Putamen (tissue), 1 donor: ENCODE results near the gene ZFX.

ENCODE experiments used
- DNase-seq: peaks from one replicate; pipeline ENCODE4 v3.0.0-alpha.2; 2016; ENCODE audit warnings: low spot score

ZFX gene

GRCh38 chrX:24241822-24242648 lies 92.5 kb downstream of the ZFX start:
- peak; percentile 18 for DNase-seq

- DNase-seq: peak; percentile 34
These were observed 93.2 kb downstream of the ZFX start for GRCh38 chrX:24242649-24243175.

DNA sequence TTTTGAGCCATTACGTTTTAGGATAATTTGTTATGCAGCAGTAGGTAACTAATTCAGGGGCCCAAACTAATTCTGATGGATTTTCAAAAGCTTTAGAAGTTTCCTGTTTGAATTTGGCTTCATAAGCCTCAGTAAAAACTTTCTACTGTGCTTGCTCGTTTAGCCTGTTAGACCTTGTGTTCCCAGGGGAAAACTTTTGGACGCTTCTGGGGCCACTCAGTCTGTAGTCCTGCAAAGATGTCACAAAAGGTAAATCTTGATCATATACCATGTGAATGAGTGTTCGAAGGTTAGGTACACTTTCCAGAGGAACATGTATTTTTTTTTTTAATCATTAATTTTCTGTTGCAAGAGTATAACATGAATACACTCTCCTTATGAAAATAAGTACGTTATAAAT lies 93.7 kb downstream of the ZFX start:
- DNase-seq: no peak

DNA sequence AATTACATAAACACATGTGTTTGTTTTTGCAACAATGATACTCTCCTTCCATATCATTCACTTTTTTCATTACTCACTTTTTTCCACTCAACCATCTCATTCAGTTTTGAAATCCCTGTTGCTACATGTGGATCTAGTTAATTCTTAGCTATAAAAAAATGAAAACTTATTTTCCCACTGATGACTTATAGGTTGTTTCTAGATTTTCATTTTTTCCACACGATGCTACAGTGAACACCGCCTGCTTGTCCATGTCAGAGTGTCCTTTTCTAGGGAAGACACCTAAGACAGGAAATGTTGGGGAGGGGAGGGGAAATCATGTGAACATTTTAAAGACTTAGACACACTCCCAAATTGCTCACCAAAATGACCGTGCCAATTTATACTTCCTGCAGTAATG lies 94.2 kb downstream of the ZFX start:
- DNase-seq: no peak

DNA sequence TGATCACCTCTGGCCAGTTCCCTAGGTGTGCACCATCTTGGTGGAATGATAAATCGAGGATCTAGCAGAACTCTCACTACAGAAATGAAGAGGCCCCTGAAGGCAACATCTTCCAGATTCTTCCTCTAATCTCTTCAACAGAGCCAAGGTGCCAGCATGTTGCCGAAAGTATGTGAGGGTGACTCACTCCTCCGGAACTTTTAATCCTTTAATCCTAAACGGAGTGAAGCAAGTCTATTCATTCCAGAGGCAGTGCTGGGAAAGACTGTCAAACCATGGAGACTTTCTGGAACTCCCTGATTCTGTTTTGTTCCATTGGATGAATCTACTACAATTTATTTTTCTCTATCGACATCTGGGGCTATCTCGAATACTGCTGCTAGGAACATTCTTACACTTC lies 95.7 kb downstream of the ZFX start:
- no peak for DNase-seq

DNA sequence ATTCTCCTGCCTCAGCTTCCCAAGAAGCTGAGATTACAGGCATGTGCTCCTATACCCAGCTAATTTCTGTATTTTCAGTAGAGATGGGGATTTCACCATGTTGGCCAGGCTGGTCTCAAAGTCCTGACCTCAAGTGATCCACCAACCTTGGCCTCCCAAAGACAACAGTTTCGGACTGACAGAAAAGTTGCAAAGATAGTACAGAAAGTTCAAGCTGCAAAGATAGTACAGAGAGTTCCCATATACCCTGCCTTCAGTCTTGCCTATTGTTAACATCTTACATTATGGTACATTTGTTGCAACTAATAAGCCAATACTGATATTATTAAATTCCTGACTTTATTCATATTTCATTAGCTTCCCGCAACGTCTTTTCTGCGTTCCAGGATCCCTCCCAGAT lies 98.5 kb downstream of the ZFX start:
- no peak for DNase-seq

DNA sequence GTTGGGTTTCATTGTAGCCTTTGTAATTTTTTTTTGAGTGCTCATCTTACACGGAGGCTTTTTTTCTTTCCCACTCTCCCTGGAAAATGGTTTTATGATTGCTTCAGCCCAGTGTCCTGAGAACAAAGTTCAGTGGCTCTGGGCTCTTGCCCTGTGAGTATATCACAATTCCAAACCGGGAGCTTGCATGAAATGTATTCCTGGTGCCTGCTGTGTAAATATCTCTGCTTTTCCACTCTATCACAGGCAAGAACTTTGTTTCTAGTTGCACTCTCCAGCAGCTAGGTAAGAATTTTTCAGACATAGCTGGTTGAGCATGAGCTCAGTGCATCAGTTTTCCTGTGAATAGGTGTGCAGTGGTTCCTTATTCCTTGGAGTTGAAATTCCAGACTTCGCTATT lies 103.5 kb downstream of the ZFX start:
- DNase-seq: no peak

DNA sequence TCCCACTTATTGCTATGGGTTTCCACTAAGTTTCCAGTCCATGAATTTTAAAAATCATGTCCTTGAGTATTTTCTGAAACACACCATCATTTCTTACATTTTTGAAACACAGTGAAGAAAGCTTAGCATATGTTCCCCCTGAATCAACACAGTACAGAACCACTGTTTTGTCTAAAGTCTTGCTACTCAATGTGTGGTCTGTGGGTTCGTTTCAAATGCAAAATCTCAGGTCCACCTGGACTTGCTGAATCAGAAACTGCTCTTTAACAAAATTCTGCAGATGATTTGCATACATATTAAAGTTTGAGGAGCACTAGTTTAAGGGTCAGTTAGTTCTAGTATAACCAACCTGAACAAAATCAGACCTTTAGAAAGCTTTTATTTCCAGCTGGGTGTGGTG lies 103.9 kb downstream of the ZFX start:
- no peak for DNase-seq

DNA sequence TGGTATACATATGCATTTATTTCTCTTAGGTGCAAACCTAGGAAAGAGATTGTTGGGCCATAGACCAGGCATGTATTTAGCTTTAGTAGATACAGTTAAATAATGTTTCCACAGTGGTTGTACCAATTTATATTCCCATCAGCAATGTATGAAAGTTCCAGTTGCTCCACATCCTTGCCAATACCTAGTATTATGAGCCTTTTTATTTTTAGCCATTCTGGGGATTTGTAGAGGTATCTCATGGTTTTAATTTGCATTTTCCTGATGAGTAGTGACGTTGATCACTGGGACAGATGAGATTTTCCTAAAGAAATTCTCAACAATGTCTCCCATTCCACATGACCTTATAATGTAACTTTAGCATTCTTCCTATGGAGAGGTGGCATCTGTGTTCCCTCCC lies 107.5 kb downstream of the ZFX start:
- no peak for DNase-seq

DNA sequence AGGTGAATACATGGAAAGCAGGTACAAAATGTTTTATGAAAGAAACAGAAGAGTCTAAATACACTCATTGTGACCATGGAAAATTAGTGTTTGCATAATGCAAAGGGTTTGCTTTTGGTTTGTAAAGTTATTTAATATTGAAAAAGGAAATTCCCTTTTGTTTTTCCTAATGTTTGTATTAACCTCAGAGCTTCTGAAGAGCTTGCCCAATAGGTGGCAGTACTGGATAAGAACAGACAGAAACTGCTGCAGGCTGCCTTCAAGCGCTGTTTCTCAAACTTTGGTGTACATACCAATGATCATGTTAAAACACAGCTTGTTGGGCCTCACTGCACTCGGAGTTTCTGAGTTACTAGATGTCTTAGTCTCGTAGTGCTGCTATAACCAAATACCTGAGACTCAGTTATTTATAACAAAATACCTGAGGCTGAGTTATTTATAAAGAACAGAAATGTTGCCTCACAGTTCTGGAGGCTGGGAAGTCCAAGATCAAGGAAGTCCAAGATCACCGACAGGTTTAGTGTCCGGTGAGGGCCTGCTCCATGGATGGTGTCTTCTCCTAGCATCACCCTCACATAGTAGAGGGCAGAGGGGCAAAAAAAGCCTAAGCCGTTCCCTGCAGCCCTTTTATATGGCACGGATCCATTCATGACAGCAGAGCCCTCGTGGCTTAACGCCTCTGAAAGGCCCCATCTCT lies 110.2 kb downstream of the ZFX start:
- peak; percentile 6 for DNase-seq

- DNase-seq: peak; percentile 3
These were observed 111.5 kb downstream of the ZFX start for GRCh38 chrX:24260842-24261550.

GRCh38 chrX:24262309-24262708 lies 112.8 kb downstream of the ZFX start:
- no peak for DNase-seq

DNA sequence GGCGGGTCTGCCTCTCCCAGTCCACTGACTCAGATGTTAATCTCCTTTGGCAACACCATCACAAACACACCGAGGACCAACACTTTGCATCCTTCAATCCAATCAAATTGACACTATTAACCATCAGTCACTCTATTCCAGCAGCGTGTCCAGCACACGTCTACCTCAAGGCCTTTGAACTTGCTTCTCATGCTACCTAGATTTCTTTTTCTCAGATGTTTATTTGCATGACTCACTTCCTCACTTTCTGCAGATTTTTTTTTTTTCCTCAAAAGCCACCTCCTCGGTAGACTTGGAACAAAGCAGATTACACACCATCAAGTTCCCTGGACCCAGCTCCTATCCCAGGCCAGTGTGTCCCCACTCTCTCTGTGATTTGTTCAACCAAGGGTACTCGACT lies 114.9 kb downstream of the ZFX start:
- no peak for DNase-seq
